Myometrial cell (primary cell): ENCODE data around the gene ABHD13. TPM values are rescaled to one million over a fixed set of nuclear protein-coding genes. Genes with fewer than 3 reads are reported as not detected.

ENCODE experiments used
- total RNA-seq: library from RNA; depleted of rRNA; stranded (reverse); fragments of >200 nt; gene quantifications from 2 replicates; pipeline ENCODE4 v1.2.3, GENCODE V29; 2015

Gene ABHD13
- total RNA-seq = 4.6 and 6.0 TPM in 2 replicates

DNA sequence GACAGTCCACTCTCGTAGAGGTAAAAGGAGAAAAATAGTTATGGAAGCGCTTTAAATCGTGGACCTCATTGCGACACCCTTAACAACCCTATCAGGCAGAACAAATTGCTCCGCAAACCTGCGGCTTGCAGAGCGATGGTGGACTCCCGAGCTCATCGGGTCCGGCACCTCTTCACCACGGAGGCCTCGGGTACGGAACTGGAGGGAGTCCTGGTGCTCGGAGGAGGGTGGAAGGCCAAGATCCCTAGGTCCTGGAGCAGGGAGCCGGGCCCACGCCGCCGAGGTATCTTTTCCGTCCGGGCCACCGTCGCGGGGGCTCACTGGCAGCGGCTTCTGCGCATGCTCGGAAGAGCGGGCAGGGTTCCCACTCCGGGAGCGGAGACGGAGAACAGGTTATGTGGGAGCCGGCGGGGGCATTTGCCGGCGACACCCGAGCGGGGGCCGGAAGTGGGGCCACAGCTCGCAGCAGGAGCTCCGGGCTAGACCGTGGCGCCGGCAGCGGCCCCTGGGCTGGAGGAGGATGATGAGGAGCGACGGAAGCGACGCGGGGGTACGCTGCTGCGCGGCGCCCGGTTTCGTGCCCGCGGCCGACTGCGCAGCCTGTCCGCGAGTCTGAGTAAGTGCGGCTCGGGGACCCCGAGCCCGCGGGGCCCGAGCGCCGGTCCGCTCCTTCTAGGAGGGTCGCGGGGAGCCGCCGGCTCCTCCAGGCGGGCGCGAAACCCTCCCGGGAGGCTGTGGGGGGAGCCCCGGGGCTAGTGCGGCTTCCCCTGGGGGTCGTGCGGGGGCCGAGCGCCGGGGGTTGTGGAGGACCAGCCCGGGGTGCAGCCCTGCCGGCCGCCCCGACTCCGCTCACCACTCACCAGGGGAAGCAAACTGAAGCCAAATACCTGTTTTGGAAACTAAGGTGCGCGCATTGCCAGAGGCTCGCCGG is at the start of gene ABHD13:
Gene ABHD13 (plus strand): TSS at position 349 of the 931 bp plus-strand sequence. CDS start 10,827 bp downstream, outside the sequence.

GRCh38 chr13:108215436-108215835 is 2.8 kb upstream of the ABHD13 start, which contains the start of gene LIG4:
TSS of gene LIG4 (minus strand) at chr13:108215536. CDS start at chr13:108211268, 4,268 bp downstream.

DNA sequence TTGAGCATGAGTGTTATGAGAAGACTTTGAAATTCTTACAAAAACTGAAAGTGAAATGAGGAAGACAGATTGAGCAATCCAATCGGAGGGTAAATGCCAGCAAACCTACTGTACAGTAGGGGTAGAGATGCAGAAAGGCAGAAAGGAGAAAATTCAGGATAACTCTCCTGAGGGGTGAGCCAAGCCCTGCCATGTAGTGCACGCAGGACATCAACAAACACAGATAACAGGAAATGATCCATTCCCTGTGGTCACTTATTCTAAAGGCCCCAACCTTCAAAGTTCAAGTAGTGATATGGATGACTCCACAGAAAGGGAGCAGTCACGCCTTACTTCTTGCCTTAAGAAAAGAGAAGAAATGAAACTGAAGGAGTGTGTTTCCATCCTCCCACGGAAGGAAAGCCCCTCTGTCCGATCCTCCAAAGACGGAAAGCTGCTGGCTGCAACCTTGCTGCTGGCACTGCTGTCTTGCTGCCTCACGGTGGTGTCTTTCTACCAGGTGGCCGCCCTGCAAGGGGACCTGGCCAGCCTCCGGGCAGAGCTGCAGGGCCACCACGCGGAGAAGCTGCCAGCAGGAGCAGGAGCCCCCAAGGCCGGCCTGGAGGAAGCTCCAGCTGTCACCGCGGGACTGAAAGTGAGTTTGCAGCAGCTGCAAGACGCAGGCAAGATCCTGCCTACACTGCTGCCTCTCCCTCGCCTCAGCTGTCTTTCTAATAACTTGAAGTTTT is 51.6 kb downstream of the ABHD13 start, which contains the start of gene TNFSF13B:
Gene TNFSF13B (plus strand): TSS at position 118 of the 728 bp plus-strand sequence. CDS start 178 bp downstream, at position 296.

Other genes with a start within 250 kb of the ABHD13 start
- gene LIG4, start 2.9 kb upstream of the ABHD13 start, total RNA-seq = 5.2 and 8.3 TPM in 2 replicates
- 0.29 and 2.3 TPM in 2 replicates for gene TNFSF13B, start 51.3 kb downstream of the ABHD13 start, total RNA-seq